Right cardiac atrium (tissue), 5 donors: ENCODE data around the gene CFAP54. TPM values are rescaled to one million over a fixed set of nuclear protein-coding genes. Genes with fewer than 3 reads are reported as not detected.

Experiments used
- ATAC-seq, 2 donors: fragments of 200-7000 bp; cut with Tn5 transposase; one replicate each; pipeline versions ENCODE4 v1.8.0 to v1.9.1; 2020; ENCODE audit warnings: moderate library complexity in 2 of 2, mild to moderate bottlenecking in 1 of 2
- DNase-seq, 3 donors: peaks; one replicate each; pipeline ENCODE4 v3.0.0-alpha.2; 2020
- H3K27ac ChIP-seq: one replicate; pipeline ENCODE4 v1.5.1; 2013; ENCODE audit warnings: mild to moderate bottlenecking, low read length, control low read depth, moderate library complexity
- H3K27me3 ChIP-seq: one replicate; pipeline ENCODE4 v1.6.1; 2013; ENCODE audit not compliant: control insufficient read depth, insufficient read depth
- H3K4me1 ChIP-seq: one replicate; pipeline ENCODE4 v1.6.1; 2013; ENCODE audit warnings: low read length; ENCODE audit not compliant: control insufficient read depth, insufficient read depth
- H3K4me3 ChIP-seq: one replicate; pipeline ENCODE4 v1.5.1; 2013; ENCODE audit warnings: low read length, control low read depth
- H3K9me3 ChIP-seq: one replicate; pipeline ENCODE4 v1.6.1; 2013; ENCODE audit warnings: low read length; ENCODE audit not compliant: control insufficient read depth
- WGBS: extraction: QIAGEN DNeasy Blood & Tissue Kit; methylation state at CpG from one replicate; pipeline ENCODE4 v1.1.7; 2013; 5-methylcytosine and 5-hydroxymethylcytosine counted together
- intact Hi-C, 4 donors: fragments of 100-400 bp; cut with DNase I; formaldehyde crosslinking; loops; one replicate each; pipeline versions ENCODE4 v1.11.0 to v1.14.0; 2022 to 2023
- polyA plus RNA-seq: library from polyadenylated mRNA; stranded (reverse); fragments of 200-250 nt; gene quantifications from one replicate; pipeline ENCODE4 v1.2.3, GENCODE V29; 2013
- total RNA-seq, 4 donors: library from RNA; stranded (reverse); fragmentation: NEBNext Ultra II Directional; extraction: Animal tissue kit (Norgen Biotek cat#: 25700); gene quantifications; one replicate each; pipeline ENCODE4 v1.2.1, GENCODE V29; 2021
- donor health status: healthy with polysubstance abuse.
- donor health status: DM: no; HTN: yes; CAD: no.
- donor health status: DM: no; HTN: no; CAD: no.
- donor health status: DM: no; HTN: yes; CAD: no; lungs with severe emphysema.
- donor health status: DM: yes; HTN: yes; CAD: no.

The CFAP54 gene
- total and polyA plus RNA-seq, 5 donors, result 0.14 to 0.42 (median 0.28) TPM

GRCh38 chr12:96752211-96752610 lies 262.8 kb downstream of the CFAP54 start:
- no peaks in the 10 kb centered on the region for H3K4me1 ChIP-seq
- no peaks in the 10 kb centered on the region for H3K27me3 ChIP-seq
- H3K4me3 ChIP-seq, result no peak overlapping the region
- ATAC-seq, result no peak
- intact Hi-C loops, result no loop called here
- no peak for DNase-seq
- no peak overlapping the region for H3K27ac ChIP-seq
- H3K9me3 ChIP-seq, result no peaks in the 10 kb centered on the region
- 68% methylated on average over 2 of the region's 2 CpGs for WGBS

GRCh38 chr12:96766232-96766631 lies 276.9 kb downstream of the CFAP54 start:
- no peaks in the 10 kb centered on the region for H3K4me1 ChIP-seq
- no peak for DNase-seq
- no peaks in the 10 kb centered on the region for H3K9me3 ChIP-seq
- 75% methylated on average over 3 of the region's 3 CpGs for WGBS
- no peak overlapping the region for H3K27ac ChIP-seq
- no peak for ATAC-seq
- intact Hi-C loops, result no loop called here
- H3K4me3 ChIP-seq, result no peak overlapping the region
- no peaks in the 10 kb centered on the region for H3K27me3 ChIP-seq

- no peaks in the 10 kb centered on the region for H3K9me3 ChIP-seq
- H3K4me1 ChIP-seq, result no peaks in the 10 kb centered on the region
- no peak overlapping the region for H3K27ac ChIP-seq
- H3K27me3 ChIP-seq, result no peaks in the 10 kb centered on the region
- no peak overlapping the region for H3K4me3 ChIP-seq
- intact Hi-C loops, result no loop called here
- WGBS, result 84% methylated on average over 7 of the region's 7 CpGs
- ATAC-seq (no peak), DNase-seq (no peak)
These were observed 280.0 kb downstream of the CFAP54 start for GRCh38 chr12:96769400-96769799.

- 65% methylated on average over 3 of the region's 3 CpGs for WGBS
- Histone ChIP-seq H3K4me3 (no peak overlapping the region), H3K9me3 (no peaks in the 10 kb centered on the region), H3K27ac (no peak overlapping the region), H3K4me1 (no peaks in the 10 kb centered on the region), H3K27me3 (no peaks in the 10 kb centered on the region)
- intact Hi-C loops, result no loop called here
- no peak for ATAC-seq
- no peak for DNase-seq
These were observed 281.1 kb downstream of the CFAP54 start for GRCh38 chr12:96770219-96771102.

- Histone ChIP-seq H3K4me1 (no peaks in the 10 kb centered on the region), H3K27ac (no peak overlapping the region), H3K4me3 (no peak overlapping the region), H3K9me3 (no peaks in the 10 kb centered on the region), H3K27me3 (no peaks in the 10 kb centered on the region)
- 97% methylated on average over 2 of the region's 2 CpGs for WGBS
- intact Hi-C loops, result no loop called here
- ATAC-seq, result no peak
- DNase-seq, result no peak
These were observed 283.7 kb downstream of the CFAP54 start for GRCh38 chr12:96773031-96773430.

GRCh38 chr12:96774496-96775256 lies 285.3 kb downstream of the CFAP54 start:
- WGBS, result 87% methylated on average over 9 of the region's 9 CpGs
- intact Hi-C loops, result no loop called here
- Histone ChIP-seq H3K9me3 (no peaks in the 10 kb centered on the region), H3K4me3 (no peak overlapping the region), H3K27ac (no peak overlapping the region), H3K27me3 (no peaks in the 10 kb centered on the region), H3K4me1 (no peaks in the 10 kb centered on the region)
- ATAC-seq (no peak), DNase-seq (no peak)

GRCh38 chr12:96776908-96777307 lies 287.5 kb downstream of the CFAP54 start:
- ATAC-seq (no peak), DNase-seq (no peak)
- 89% methylated on average over 2 of the region's 2 CpGs for WGBS
- Histone ChIP-seq H3K4me1 (no peaks in the 10 kb centered on the region), H3K4me3 (no peak overlapping the region), H3K9me3 (no peaks in the 10 kb centered on the region), H3K27me3 (no peaks in the 10 kb centered on the region), H3K27ac (no peak overlapping the region)
- intact Hi-C loops, result no loop called here

GRCh38 chr12:96780330-96780729 lies 291.0 kb downstream of the CFAP54 start:
- Histone ChIP-seq H3K9me3 (no peaks in the 10 kb centered on the region), H3K4me3 (no peak overlapping the region), H3K27ac (no peak overlapping the region), H3K4me1 (no peaks in the 10 kb centered on the region), H3K27me3 (no peaks in the 10 kb centered on the region)
- intact Hi-C loops, result no loop called here
- ATAC-seq (no peak), DNase-seq (no peak)
- WGBS, result 75% methylated on average over 2 of the region's 2 CpGs

- DNase-seq (no peak), ATAC-seq (no peak)
- Histone ChIP-seq H3K9me3 (no peaks in the 10 kb centered on the region), H3K4me3 (no peak overlapping the region), H3K4me1 (no peaks in the 10 kb centered on the region), H3K27ac (no peak overlapping the region), H3K27me3 (no peaks in the 10 kb centered on the region)
- intact Hi-C loops, result no loop called here
- WGBS, result 46% methylated on average over 2 of the region's 2 CpGs
These were observed 297.4 kb downstream of the CFAP54 start for GRCh38 chr12:96786791-96787190.

- H3K4me3 ChIP-seq, result no peak overlapping the region
- DNase-seq (no peak), ATAC-seq (no peak)
- no peak overlapping the region for H3K27ac ChIP-seq
- peaks cover 2% of the 10 kb centered on the region for H3K9me3 ChIP-seq
- no peaks in the 10 kb centered on the region for H3K4me1 ChIP-seq
- no peaks in the 10 kb centered on the region for H3K27me3 ChIP-seq
- intact Hi-C loops, result no loop called here
These were observed 314.6 kb downstream of the CFAP54 start for GRCh38 chr12:96803969-96804368.

GRCh38 chr12:96806272-96806671 lies 316.9 kb downstream of the CFAP54 start:
- peaks cover 2% of the 10 kb centered on the region for H3K9me3 ChIP-seq
- 78% methylated on average over 4 of the region's 4 CpGs for WGBS
- no peaks in the 10 kb centered on the region for H3K27me3 ChIP-seq
- H3K4me3 ChIP-seq, result no peak overlapping the region
- intact Hi-C loops, result no loop called here
- ATAC-seq (no peak), DNase-seq (no peak)
- no peak overlapping the region for H3K27ac ChIP-seq
- H3K4me1 ChIP-seq, result no peaks in the 10 kb centered on the region
